Mesendoderm (in vitro differentiated cells): ENCODE results near the gene POLR3G.

Experiments
- DNase-seq: peaks from one replicate; pipeline ENCODE4 v3.0.0; 2013
- H2AK5ac ChIP-seq: 2 replicates; pipeline ENCODE4 v1.6.1; 2013; ENCODE audit warnings: low read length, inconsistent platforms
- H2BK120ac ChIP-seq: 2 replicates; pipeline ENCODE4 v1.6.1; 2013; ENCODE audit warnings: low read depth, mild to moderate bottlenecking, low read length, moderate library complexity, mixed read lengths
- H2BK15ac ChIP-seq: replicated peaks from 2 replicates; pipeline ENCODE4 v1.6.1; 2013; ENCODE audit warnings: low read depth, mild to moderate bottlenecking, moderate library complexity
- H2BK5ac ChIP-seq: 2 replicates; pipeline ENCODE4 v1.6.1; 2013; ENCODE audit warnings: low read length, inconsistent platforms
- H3K18ac ChIP-seq: 2 replicates; pipeline ENCODE4 v1.6.1; 2013; ENCODE audit warnings: mild to moderate bottlenecking, low read length, mixed read lengths
- H3K23ac ChIP-seq: one replicate; pipeline ENCODE4 v1.6.1; 2013; ENCODE audit warnings: low read length
- H3K27ac ChIP-seq: 2 replicates; pipeline ENCODE4 v1.5.1; 2013; ENCODE audit warnings: low read depth, mild to moderate bottlenecking, inconsistent platforms, low read length, moderate library complexity
- H3K27me3 ChIP-seq: 2 replicates; pipeline ENCODE4 v1.6.1; 2013; ENCODE audit warnings: low read length, control low read depth, mild to moderate bottlenecking, inconsistent platforms; ENCODE audit not compliant: insufficient read depth, poor library complexity
- H3K36me3 ChIP-seq: 2 replicates; pipeline ENCODE4 v1.6.1; 2013; ENCODE audit warnings: low read length, inconsistent platforms; ENCODE audit not compliant: control insufficient read depth, insufficient read depth
- H3K4ac ChIP-seq: one replicate; pipeline ENCODE4 v1.6.1; 2013; ENCODE audit warnings: low read depth, mild to moderate bottlenecking, low read length, moderate library complexity
- H3K4me1 ChIP-seq: 2 replicates; pipeline ENCODE4 v1.6.1; 2013; ENCODE audit warnings: low read depth, low read length, inconsistent platforms; ENCODE audit not compliant: control insufficient read depth
- H3K4me2 ChIP-seq: 2 replicates; pipeline ENCODE4 v1.6.1; 2013; ENCODE audit warnings: low read length
- H3K4me3 ChIP-seq: 2 replicates; pipeline ENCODE4 v1.5.1; 2013; ENCODE audit warnings: mild to moderate bottlenecking, low read length
- H3K56ac ChIP-seq: one replicate; pipeline ENCODE4 v1.6.1; 2013; ENCODE audit warnings: low read length
- H3K79me1 ChIP-seq: 2 replicates; pipeline ENCODE4 v1.6.1; 2013; ENCODE audit warnings: low read length, inconsistent platforms
- H3K79me2 ChIP-seq: 2 replicates; pipeline ENCODE4 v1.6.1; 2013; ENCODE audit warnings: mild to moderate bottlenecking, low read length; ENCODE audit not compliant: control insufficient read depth, insufficient read depth
- H3K9ac ChIP-seq: 2 replicates; pipeline ENCODE4 v1.6.1; 2013; ENCODE audit warnings: low read length, inconsistent platforms
- H4K5ac ChIP-seq: one replicate; pipeline ENCODE4 v1.6.1; 2013; ENCODE audit warnings: low read length
- H4K8ac ChIP-seq: one replicate; pipeline ENCODE4 v1.6.1; 2013; ENCODE audit warnings: low read depth, mild to moderate bottlenecking, control low read depth, low read length, moderate library complexity
- WGBS: extraction: QIAGEN DNeasy Blood & Tissue Kit; methylation state at CpG from one replicate; pipeline ENCODE4 v1.1.7; 2013; ENCODE audit warnings: low lambda C conversion rate, missing lambda C conversion rate; ENCODE audit not compliant: insufficient coverage; ENCODE audit errors: extremely low coverage; 5-methylcytosine and 5-hydroxymethylcytosine counted together

Gene POLR3G

DNA sequence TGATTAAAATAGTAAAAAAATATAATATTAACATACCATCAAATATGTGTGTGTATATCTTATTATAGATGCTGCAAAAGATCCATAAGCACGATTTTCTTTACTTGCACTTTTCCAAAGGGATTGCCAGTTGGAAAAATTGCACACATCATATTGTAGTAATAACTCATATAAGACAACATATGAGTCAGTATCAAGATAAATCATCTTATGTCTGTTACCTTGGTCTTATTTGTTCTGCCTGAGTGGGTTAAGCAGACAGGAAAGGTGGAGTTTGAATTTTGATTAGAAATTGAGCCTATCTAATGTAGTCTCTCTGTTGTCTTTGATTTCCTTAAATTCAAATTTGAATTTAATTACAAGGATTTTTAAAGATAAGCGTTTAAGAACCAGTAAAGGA, 30.1 kb downstream of the POLR3G start:
- Histone ChIP-seq H3K4me3 (no peak overlapping the region), H4K5ac (no peak overlapping the region), H3K27ac (no peak overlapping the region), H3K18ac (no peak overlapping the region), H3K9ac (no peak overlapping the region), H2BK5ac (no peak overlapping the region), H2BK15ac (no peak overlapping the region), H3K4me1 (no peaks in the 10 kb centered on the region), H3K36me3 (no peaks in the 10 kb centered on the region), H3K79me2 (no peaks in the 10 kb centered on the region), H3K4ac (no peak overlapping the region), H4K8ac (no peak overlapping the region), H2AK5ac (no peak overlapping the region), H2BK120ac (no peak overlapping the region), H3K23ac (no peak overlapping the region), H3K4me2 (no peak overlapping the region), H3K27me3 (no peaks in the 10 kb centered on the region), H3K79me1 (no peaks in the 10 kb centered on the region), H3K56ac (no peak overlapping the region)
- no peak for DNase-seq
- no CpG with 5 or more reads among the region's 2 CpGs for WGBS

DNA sequence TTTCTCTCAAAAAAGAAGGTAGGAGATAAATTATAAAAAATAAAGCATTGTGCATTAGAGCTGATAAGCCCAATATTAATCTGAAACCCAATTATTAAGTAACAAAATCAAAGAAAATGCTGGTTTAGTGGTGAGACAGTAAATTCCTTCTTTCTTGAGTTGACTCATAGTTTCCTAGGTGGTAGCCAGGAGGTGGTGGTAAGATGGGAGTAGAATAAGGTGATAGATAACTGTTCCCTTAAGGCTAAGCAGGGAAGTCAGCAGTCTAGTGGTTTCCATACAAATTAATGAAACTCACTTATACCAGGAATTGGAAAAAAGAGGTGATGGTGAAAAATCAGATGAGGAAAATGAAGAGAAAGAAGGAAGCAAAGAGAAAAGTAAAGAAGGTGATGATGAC, 31.6 kb downstream of the POLR3G start:
- no peak overlapping the region for H3K18ac ChIP-seq
- no peak overlapping the region for H4K8ac ChIP-seq
- no peaks in the 10 kb centered on the region for H3K79me1 ChIP-seq
- no peak overlapping the region for H2BK5ac ChIP-seq
- H2BK120ac ChIP-seq = no peak overlapping the region
- H3K4ac ChIP-seq = no peak overlapping the region
- H3K9ac ChIP-seq = no peak overlapping the region
- H3K27me3 ChIP-seq = no peaks in the 10 kb centered on the region
- H2BK15ac ChIP-seq = no peak overlapping the region
- no peak overlapping the region for H2AK5ac ChIP-seq
- H3K23ac ChIP-seq = no peak overlapping the region
- no peak overlapping the region for H3K4me3 ChIP-seq
- no peak overlapping the region for H3K4me2 ChIP-seq
- no peaks in the 10 kb centered on the region for H3K36me3 ChIP-seq
- DNase-seq = no peak
- H3K79me2 ChIP-seq = no peaks in the 10 kb centered on the region
- H3K56ac ChIP-seq = no peak overlapping the region
- H4K5ac ChIP-seq = no peak overlapping the region
- no peaks in the 10 kb centered on the region for H3K4me1 ChIP-seq
- H3K27ac ChIP-seq = no peak overlapping the region

DNA sequence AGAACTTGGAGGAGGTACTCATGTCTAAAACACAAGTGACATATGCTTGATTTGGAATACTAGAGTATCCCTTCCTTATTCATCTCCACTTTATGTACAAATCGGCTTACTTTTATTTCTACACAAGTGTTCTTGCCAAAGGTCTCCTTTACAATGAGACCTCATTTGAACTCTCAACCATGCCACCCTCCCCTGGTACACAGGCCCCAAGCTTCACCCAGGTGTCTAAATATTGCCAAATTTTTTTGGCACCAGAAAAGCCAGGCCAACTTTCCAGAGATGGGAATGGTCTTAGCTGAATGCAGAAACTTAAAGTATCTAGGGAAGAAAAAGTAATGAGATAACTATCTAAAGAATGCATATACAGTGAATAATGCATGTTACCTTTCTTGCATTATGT, 35.8 kb downstream of the POLR3G start:
- Histone ChIP-seq H3K27me3 (no peaks in the 10 kb centered on the region), H4K8ac (no peak overlapping the region), H3K79me2 (no peaks in the 10 kb centered on the region), H2BK5ac (no peak overlapping the region), H3K9ac (no peak overlapping the region), H2AK5ac (no peak overlapping the region), H3K4me2 (no peak overlapping the region), H3K27ac (no peak overlapping the region), H3K79me1 (no peaks in the 10 kb centered on the region), H3K18ac (no peak overlapping the region), H3K23ac (no peak overlapping the region), H3K4me3 (no peak overlapping the region), H3K4me1 (no peaks in the 10 kb centered on the region), H2BK15ac (no peak overlapping the region), H2BK120ac (no peak overlapping the region), H3K36me3 (no peaks in the 10 kb centered on the region), H3K56ac (no peak overlapping the region), H3K4ac (no peak overlapping the region), H4K5ac (no peak overlapping the region)
- DNase-seq = no peak
- no CpG with 5 or more reads among the region's 1 CpG for WGBS

DNA sequence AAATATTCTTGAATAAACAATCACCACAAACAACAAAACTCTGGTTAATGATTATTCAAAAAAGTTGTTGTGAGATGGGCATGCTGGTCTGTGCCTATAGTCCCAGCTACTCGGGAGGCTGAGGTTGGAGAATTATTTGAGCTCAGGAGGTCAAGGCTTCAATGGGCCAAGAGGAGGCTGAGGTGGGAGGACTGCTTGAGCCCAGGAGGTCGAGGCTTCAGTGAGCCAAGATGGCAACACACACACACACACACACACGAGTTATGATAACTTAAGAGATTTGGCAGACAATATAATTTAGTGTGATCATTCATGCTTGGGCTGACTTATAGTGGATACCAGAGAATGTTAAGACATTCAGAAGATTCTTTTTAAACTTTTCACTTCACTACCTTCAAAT, 39.9 kb downstream of the POLR3G start:
- no peak overlapping the region for H2AK5ac ChIP-seq
- no peak overlapping the region for H3K9ac ChIP-seq
- no peak overlapping the region for H4K8ac ChIP-seq
- H3K4me1 ChIP-seq = no peaks in the 10 kb centered on the region
- no peak overlapping the region for H3K27ac ChIP-seq
- no peak overlapping the region for H2BK120ac ChIP-seq
- no peak overlapping the region for H2BK5ac ChIP-seq
- no peak overlapping the region for H3K18ac ChIP-seq
- no peak overlapping the region for H3K4ac ChIP-seq
- DNase-seq = no peak
- H3K36me3 ChIP-seq = no peaks in the 10 kb centered on the region
- no peak overlapping the region for H3K23ac ChIP-seq
- H3K4me2 ChIP-seq = no peak overlapping the region
- WGBS = no CpG with 5 or more reads among the region's 3 CpGs
- H3K56ac ChIP-seq = no peak overlapping the region
- no peak overlapping the region for H3K4me3 ChIP-seq
- H3K79me2 ChIP-seq = no peaks in the 10 kb centered on the region
- no peak overlapping the region for H2BK15ac ChIP-seq
- H4K5ac ChIP-seq = no peak overlapping the region
- no peaks in the 10 kb centered on the region for H3K79me1 ChIP-seq
- no peaks in the 10 kb centered on the region for H3K27me3 ChIP-seq

DNA sequence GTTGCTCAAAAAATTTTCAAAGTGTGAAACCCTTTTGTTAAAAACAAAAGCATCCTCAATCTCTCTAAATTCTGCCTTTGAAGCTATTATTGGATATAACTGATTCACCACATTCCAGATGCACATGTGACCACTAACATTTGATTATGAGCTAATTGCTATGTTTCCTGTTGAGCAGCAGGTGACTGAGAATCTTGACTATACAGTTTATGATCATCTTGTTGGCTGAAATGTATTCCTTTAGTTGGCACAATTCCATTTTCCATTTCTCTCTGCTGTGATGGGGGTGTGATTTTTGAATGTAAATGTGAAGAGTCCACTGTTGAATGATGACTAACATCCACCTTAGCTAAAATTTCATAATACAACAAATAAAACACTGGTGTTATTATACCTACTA, 44.0 kb downstream of the POLR3G start:
- DNase-seq = no peak
- no peak overlapping the region for H3K18ac ChIP-seq
- no peak overlapping the region for H2BK15ac ChIP-seq
- no peak overlapping the region for H3K4me2 ChIP-seq
- no peaks in the 10 kb centered on the region for H3K79me1 ChIP-seq
- no peaks in the 10 kb centered on the region for H3K27me3 ChIP-seq
- H3K27ac ChIP-seq = no peak overlapping the region
- H3K79me2 ChIP-seq = no peaks in the 10 kb centered on the region
- H3K4ac ChIP-seq = no peak overlapping the region
- no peak overlapping the region for H3K9ac ChIP-seq
- no peak overlapping the region for H4K8ac ChIP-seq
- H3K36me3 ChIP-seq = no peaks in the 10 kb centered on the region
- no peak overlapping the region for H3K4me3 ChIP-seq
- no peak overlapping the region for H3K56ac ChIP-seq
- H3K23ac ChIP-seq = no peak overlapping the region
- H2BK5ac ChIP-seq = no peak overlapping the region
- no peak overlapping the region for H4K5ac ChIP-seq
- H3K4me1 ChIP-seq = no peaks in the 10 kb centered on the region
- H2BK120ac ChIP-seq = no peak overlapping the region
- no peak overlapping the region for H2AK5ac ChIP-seq

DNA sequence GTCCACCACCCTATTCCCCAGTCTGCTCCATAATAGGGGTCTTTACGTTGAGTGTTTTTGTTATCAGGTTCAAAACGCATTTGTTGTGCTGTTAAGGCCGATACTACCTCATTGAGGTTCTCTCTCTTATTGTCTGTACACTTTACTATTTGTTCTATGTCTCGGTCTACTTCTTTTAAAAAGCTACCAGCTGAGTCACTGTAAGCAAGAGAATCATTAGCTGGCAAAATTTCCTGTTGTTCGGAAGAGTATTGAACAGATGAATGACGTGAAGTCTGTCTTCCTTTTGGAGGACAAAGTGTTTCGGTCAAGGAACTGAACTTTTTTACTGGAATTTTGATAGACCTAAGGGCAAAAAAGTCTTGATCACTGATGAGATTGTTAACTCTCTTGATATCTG, 44.4 kb downstream of the POLR3G start:
- Histone ChIP-seq H3K4ac (no peak overlapping the region), H3K4me2 (no peak overlapping the region), H3K4me3 (no peak overlapping the region), H3K36me3 (no peaks in the 10 kb centered on the region), H2BK5ac (no peak overlapping the region), H3K27ac (no peak overlapping the region), H4K5ac (no peak overlapping the region), H3K23ac (no peak overlapping the region), H3K9ac (no peak overlapping the region), H2BK15ac (no peak overlapping the region), H2BK120ac (no peak overlapping the region), H3K79me1 (no peaks in the 10 kb centered on the region), H2AK5ac (no peak overlapping the region), H3K4me1 (no peaks in the 10 kb centered on the region), H3K18ac (no peak overlapping the region), H3K79me2 (no peaks in the 10 kb centered on the region), H4K8ac (no peak overlapping the region), H3K27me3 (no peaks in the 10 kb centered on the region), H3K56ac (no peak overlapping the region)
- WGBS = no CpG with 5 or more reads among the region's 7 CpGs
- no peak for DNase-seq
